ENCODE measurements around the gene CRELD1. TPM values are rescaled to one million over a fixed set of nuclear protein-coding genes. Genes with fewer than 3 reads are reported as not detected.

CRELD1 gene
- total and polyA plus RNA-seq, 10 of the 15 experiments (the other 5 are each of a cell fraction or from before 2014, with no cell fraction given), result 1.3 to 15.9 (median 8.8) TPM

DNA sequence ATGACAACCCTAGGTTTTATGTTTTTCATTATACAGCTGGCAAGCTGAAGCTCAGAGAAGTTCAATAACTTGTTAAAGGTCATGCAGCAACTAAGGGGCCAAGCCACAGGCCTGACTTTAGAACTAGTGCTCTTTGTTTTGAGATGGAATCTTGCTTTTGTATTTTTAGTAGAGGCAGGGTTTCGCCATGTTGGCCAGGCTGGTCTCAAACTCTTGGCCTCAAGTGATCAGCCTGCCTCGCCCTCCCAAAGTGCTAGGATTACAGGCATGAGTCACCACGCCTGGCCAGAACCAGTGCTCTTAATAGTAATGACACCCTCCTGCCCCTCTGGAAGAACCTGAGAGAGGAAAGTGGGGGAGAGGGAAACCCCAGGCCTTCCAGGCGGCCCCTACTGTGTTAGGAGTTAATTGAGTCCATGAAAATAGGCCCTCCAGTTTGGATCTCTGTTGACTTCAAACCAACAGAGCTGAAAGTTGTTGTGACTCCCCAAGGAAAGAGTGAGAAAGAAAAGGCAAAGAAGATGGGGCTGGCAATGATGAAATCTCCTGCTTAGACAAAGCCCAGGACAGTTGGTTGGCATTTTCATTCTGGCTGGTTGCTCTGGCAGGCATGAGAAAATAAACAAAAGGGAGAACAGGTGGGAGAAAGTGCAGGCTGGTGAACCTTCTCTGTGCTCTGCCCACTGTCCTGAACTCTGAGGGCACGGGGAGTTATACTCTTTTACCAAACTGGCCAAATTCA, 22.1 kb downstream of the CRELD1 start:
- RAD21 ChIA-PET (ENCODE audit: unreplicated experiment), result no interaction called here
- no TSS peak for BruUV-seq (replicated peaks)
- Histone ChIP-seq H4K20me1 (ENCODE audit: control insufficient read depth, insufficient read depth) (no peaks in the 10 kb centered on the region), H3K4me3 (no peak overlapping the region), H3K4me1 (ENCODE audit: control insufficient read depth, insufficient read depth, low read length) (peaks cover 3% of the 10 kb centered on the region; the same call in 1 of the 2 replicates), H3K9me3 (replicated peaks; ENCODE audit: control insufficient read depth, insufficient read depth, low read length) (no peaks in the 10 kb centered on the region), H3K9ac (ENCODE audit: control insufficient read depth, insufficient read depth, low read length) (no peak overlapping the region), H3K27me3 (replicated peaks in 1 of 2; ENCODE audit: control insufficient read depth in 2 of 2, insufficient read depth in 2 of 2, low read length in 1 of 2) (no peaks in the 10 kb centered on the region), H3K79me2 (ENCODE audit: control insufficient read depth, insufficient read depth, low read length) (no peaks in the 10 kb centered on the region), H2AFZ (ENCODE audit: control insufficient read depth, low read depth, low read length) (no peak overlapping the region), H3K36me3 (ENCODE audit: control insufficient read depth in 2 of 2, insufficient read depth in 2 of 2, low read length in 1 of 2) (no peaks in the 10 kb centered on the region), H3K4me2 (ENCODE audit: control insufficient read depth, insufficient read depth) (no peak overlapping the region), H3K27ac (ENCODE audit: control insufficient read depth, insufficient read depth) (no peak overlapping the region)
- no peak for DNase-seq (ENCODE audit: low read depth, low spot score)
- no peak for FAIRE-seq
- POLR2A ChIA-PET, result interaction anchor here (0.6 kb wide), 2 partner anchors 8 to 24 kb away, joined by 3 to 4 read pairs; no protein-coding TSS in a partner anchor
- WGBS (ENCODE audit: insufficient coverage, insufficient replicate concordance, low lambda C conversion rate, missing lambda C conversion rate), result 91% methylated on average over 5 of the region's 5 CpGs
- SMC1A ChIA-PET (ENCODE audit: uncharacterized antibody, unreplicated experiment), result no interaction called here
- intact Hi-C loops (cut with micrococcal nuclease; ENCODE audit: unreplicated experiment) (loop anchor here (10.0 kb wide), 1 partner anchor 269 kb away; no protein-coding TSS in a partner anchor), in situ Hi-C loops (cut with MboI) (no loop called here)
- TF ChIP-seq POLR2AphosphoS2 (IDR thresholded peaks at IDR 0.05; ENCODE audit: low read depth, low read length), result no peak
- TF ChIP-seq EGR1 (IDR thresholded peaks at IDR 0.05; ENCODE audit: borderline replicate concordance in 1 of 2, low read depth in 2 of 2, low read length in 2 of 2), result no peak
- TF ChIP-seq, protein P1, sequence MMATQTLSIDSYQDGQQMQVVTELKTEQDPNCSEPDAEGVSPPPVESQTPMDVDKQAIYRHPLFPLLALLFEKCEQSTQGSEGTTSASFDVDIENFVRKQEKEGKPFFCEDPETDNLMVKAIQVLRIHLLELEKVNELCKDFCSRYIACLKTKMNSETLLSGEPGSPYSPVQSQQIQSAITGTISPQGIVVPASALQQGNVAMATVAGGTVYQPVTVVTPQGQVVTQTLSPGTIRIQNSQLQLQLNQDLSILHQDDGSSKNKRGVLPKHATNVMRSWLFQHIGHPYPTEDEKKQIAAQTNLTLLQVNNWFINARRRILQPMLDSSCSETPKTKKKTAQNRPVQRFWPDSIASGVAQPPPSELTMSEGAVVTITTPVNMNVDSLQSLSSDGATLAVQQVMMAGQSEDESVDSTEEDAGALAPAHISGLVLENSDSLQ (IDR thresholded peaks at IDR 0.05), result no peak
- TF ChIP-seq ZNF274 (IDR thresholded peaks at IDR 0.05; ENCODE audit: insufficient read depth, insufficient read length), result no peak
- no peak for TF ChIP-seq RELA (IDR thresholded peaks at IDR 0.05; ENCODE audit: borderline replicate concordance, partially characterized antibody)
- TF ChIP-seq, protein P2, sequence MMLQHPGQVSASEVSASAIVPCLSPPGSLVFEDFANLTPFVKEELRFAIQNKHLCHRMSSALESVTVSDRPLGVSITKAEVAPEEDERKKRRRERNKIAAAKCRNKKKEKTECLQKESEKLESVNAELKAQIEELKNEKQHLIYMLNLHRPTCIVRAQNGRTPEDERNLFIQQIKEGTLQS (IDR thresholded peaks at IDR 0.05; ENCODE audit: borderline replicate concordance, extremely low read depth, low read depth, low read length), result no peak
- no peak for TF ChIP-seq ZSCAN29 (IDR thresholded peaks at IDR 0.05)
- TF ChIP-seq KLF5 (IDR thresholded peaks at IDR 0.05; ENCODE audit: partially characterized antibody), result no peak
- TF ChIP-seq NR2C2 (IDR thresholded peaks at IDR 0.05; ENCODE audit: borderline replicate concordance, control insufficient read depth, insufficient read length, low read depth), result no peak
- CTCF ChIA-PET, result interaction anchor here (1.1 to 5.8 kb wide), 3 partner anchors 17 to 366 kb away, joined by 3 to 29 read pairs (median 3); partner anchors contain the start of gene CRELD1
- no peak for ATAC-seq
